Measurements from ENCODE around the gene ANXA6. TPM values are rescaled to one million over a fixed set of nuclear protein-coding genes. Genes with fewer than 3 reads are reported as not detected.

Gene ANXA6
- total and polyA plus RNA-seq, 2 of the 4 experiments (the other 2 are of a cell fraction): 355 to 610 TPM

DNA sequence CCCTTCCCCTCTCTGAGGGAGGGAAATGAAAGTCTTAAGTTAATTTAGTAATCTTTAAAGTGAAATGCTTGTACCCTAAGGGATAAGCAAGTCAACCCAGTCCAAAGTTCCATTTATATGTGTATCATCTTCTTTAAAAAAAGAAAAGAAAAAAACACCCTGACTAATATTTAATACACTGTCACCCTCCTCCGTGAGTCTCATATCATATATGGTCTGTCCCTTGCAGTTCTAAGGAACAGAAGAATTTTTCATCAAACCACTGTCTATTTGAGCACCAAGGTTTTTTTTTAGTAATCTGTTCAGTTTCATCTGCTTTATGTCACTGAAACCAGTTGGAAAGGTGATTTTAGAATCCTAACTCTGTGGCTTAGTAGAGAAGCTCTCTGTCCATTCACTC, 92.0 kb downstream of the ANXA6 start:
- no TSS peak for BruUV-seq (replicated peaks)
- H4K5ac ChIP-seq (ENCODE audit: low read depth, low read length): no peak overlapping the region
- ChIA-PET CTCF (interaction anchor here (0.9 to 1.1 kb wide), 2 partner anchors 18 to 55 kb away, joined by 3 to 9 read pairs; no protein-coding TSS in a partner anchor), POLR2A (ENCODE audit: unreplicated experiment) (interaction anchor here (0.7 kb wide), 1 partner anchor 14 kb away, joined by 3 read pairs; no protein-coding TSS in a partner anchor)
- no peak overlapping the region for H2BK120ac ChIP-seq (ENCODE audit: low read depth, low read length)
- H3K27ac ChIP-seq (ENCODE audit: insufficient read depth, low read length): no peak overlapping the region
- no peak overlapping the region for H2BK5ac ChIP-seq (ENCODE audit: low read depth, low read length, poor library complexity, severe bottlenecking)
- whole genome bisulfite sequencing, 2 experiments (ENCODE audit: extremely low coverage in 2 of 2, insufficient read length in 1 of 2): no CpG with 5 or more reads among the region's 1 CpG
- peak overlapping the region; percentile 38; the same call in 1 of the 2 replicates for H3K4ac ChIP-seq (ENCODE audit: low read depth, low read length)
- no peak overlapping the region for H2BK15ac ChIP-seq (ENCODE audit: low read depth, low read length)
- peaks cover 28% of the 10 kb centered on the region for H3K36me3 ChIP-seq (ENCODE audit: control insufficient read depth, insufficient read depth, low read length)
- in situ Hi-C loops (cut with MboI; ENCODE audit: low sequenced_read_pairs): no loop called here
- DNase-seq (no peak), ATAC-seq (ENCODE audit: low read depth) (no peak)
- no peak overlapping the region for H3K14ac ChIP-seq (replicated peaks; ENCODE audit: low read depth, low read length)
- H4K20me1 ChIP-seq (ENCODE audit: insufficient read depth, low read length): peaks cover 50% of the 10 kb centered on the region
- no peak overlapping the region for H4K8ac ChIP-seq (ENCODE audit: low read depth in 2 of 2, low read length in 2 of 2)
- dilution Hi-C loops (cut with HindIII; ENCODE audit: low sequenced_read_pairs, unreplicated experiment): no loop called here
- H3K9me3 ChIP-seq (ENCODE audit: control insufficient read depth, insufficient read depth, low read length): no peaks in the 10 kb centered on the region
- H4K91ac ChIP-seq (ENCODE audit: insufficient read depth, low read depth, low read length): no peak overlapping the region
- H3K9me1 ChIP-seq (ENCODE audit: insufficient read depth, low read length): peaks cover 65% of the 10 kb centered on the region
- no peak overlapping the region for H2AK5ac ChIP-seq (ENCODE audit: low read depth, low read length)
- no peak overlapping the region for H3K56ac ChIP-seq (ENCODE audit: extremely low read depth, insufficient read depth, low read length)
- H2AFZ ChIP-seq (replicated peaks; ENCODE audit: low read length, poor library complexity): no peak overlapping the region
- TF ChIP-seq NFE2L2 (IDR thresholded peaks at IDR 0.05; ENCODE audit: low read depth, low read length) (no peak), POLR2A (IDR thresholded peaks at IDR 0.05; ENCODE audit: low read depth, low read length) (no peak), SMC3 (IDR thresholded peaks at IDR 0.05; ENCODE audit: low read depth, low read length) (no peak), CHD1 (IDR thresholded peaks at IDR 0.05; ENCODE audit: low read depth, low read length) (no peak), MAFK (IDR thresholded peaks at IDR 0.05; ENCODE audit: low read depth, low read length) (no peak), RFX5 (IDR thresholded peaks at IDR 0.05; ENCODE audit: low read depth, low read length) (no peak), BHLHE40 (IDR thresholded peaks at IDR 0.05; ENCODE audit: low read depth, low read length) (no peak), FOS (IDR thresholded peaks at IDR 0.05; ENCODE audit: low read depth, low read length) (no peak), RCOR1 (IDR thresholded peaks at IDR 0.05; ENCODE audit: insufficient replicate concordance, low read length) (no peak), MAZ (IDR thresholded peaks at IDR 0.05; ENCODE audit: borderline replicate concordance, low read depth, low read length) (no peak), MXI1 (IDR thresholded peaks at IDR 0.05; ENCODE audit: borderline replicate concordance, low read depth, low read length) (no peak), CEBPB (IDR thresholded peaks at IDR 0.05; ENCODE audit: low read depth, low read length) (no peak), RAD21 (IDR thresholded peaks at IDR 0.05; ENCODE audit: low read length) (no peak)
- TF ChIP-seq, protein P1, sequence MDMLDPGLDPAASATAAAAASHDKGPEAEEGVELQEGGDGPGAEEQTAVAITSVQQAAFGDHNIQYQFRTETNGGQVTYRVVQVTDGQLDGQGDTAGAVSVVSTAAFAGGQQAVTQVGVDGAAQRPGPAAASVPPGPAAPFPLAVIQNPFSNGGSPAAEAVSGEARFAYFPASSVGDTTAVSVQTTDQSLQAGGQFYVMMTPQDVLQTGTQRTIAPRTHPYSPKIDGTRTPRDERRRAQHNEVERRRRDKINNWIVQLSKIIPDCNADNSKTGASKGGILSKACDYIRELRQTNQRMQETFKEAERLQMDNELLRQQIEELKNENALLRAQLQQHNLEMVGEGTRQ (IDR thresholded peaks at IDR 0.05; ENCODE audit: low read depth, low read length): no peak
- TF ChIP-seq, protein P2, sequence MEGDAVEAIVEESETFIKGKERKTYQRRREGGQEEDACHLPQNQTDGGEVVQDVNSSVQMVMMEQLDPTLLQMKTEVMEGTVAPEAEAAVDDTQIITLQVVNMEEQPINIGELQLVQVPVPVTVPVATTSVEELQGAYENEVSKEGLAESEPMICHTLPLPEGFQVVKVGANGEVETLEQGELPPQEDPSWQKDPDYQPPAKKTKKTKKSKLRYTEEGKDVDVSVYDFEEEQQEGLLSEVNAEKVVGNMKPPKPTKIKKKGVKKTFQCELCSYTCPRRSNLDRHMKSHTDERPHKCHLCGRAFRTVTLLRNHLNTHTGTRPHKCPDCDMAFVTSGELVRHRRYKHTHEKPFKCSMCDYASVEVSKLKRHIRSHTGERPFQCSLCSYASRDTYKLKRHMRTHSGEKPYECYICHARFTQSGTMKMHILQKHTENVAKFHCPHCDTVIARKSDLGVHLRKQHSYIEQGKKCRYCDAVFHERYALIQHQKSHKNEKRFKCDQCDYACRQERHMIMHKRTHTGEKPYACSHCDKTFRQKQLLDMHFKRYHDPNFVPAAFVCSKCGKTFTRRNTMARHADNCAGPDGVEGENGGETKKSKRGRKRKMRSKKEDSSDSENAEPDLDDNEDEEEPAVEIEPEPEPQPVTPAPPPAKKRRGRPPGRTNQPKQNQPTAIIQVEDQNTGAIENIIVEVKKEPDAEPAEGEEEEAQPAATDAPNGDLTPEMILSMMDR (conservative IDR thresholded peaks at IDR 0.05; ENCODE audit: low read depth, low read length): no peak
- TF ChIP-seq, protein P3, sequence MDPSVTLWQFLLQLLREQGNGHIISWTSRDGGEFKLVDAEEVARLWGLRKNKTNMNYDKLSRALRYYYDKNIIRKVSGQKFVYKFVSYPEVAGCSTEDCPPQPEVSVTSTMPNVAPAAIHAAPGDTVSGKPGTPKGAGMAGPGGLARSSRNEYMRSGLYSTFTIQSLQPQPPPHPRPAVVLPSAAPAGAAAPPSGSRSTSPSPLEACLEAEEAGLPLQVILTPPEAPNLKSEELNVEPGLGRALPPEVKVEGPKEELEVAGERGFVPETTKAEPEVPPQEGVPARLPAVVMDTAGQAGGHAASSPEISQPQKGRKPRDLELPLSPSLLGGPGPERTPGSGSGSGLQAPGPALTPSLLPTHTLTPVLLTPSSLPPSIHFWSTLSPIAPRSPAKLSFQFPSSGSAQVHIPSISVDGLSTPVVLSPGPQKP (IDR thresholded peaks at IDR 0.05; ENCODE audit: borderline replicate concordance, low read depth, low read length): no peak
- H2AK9ac ChIP-seq (replicated peaks; ENCODE audit: low read depth, low read length, poor library complexity): no peak overlapping the region
- H3K18ac ChIP-seq (ENCODE audit: low read depth, low read length): no peak overlapping the region
- H3K9ac ChIP-seq (ENCODE audit: low read depth, low read length): no peak overlapping the region
- no peak overlapping the region for H2BK20ac ChIP-seq (ENCODE audit: low read depth, low read length)
- peaks cover 59 to 96% of the 10 kb centered on the region in 2 experiments for H3K79me1 ChIP-seq (ENCODE audit: low read depth in 1 of 2, low read length in 2 of 2)
- no peaks in the 10 kb centered on the region for H3K27me3 ChIP-seq (ENCODE audit: control insufficient read depth, insufficient read depth, low read length)
- no peak overlapping the region for H3K23ac ChIP-seq (ENCODE audit: low read depth, low read length)
- H3K4me3 ChIP-seq (ENCODE audit: insufficient read depth, low read depth, low read length): no peak overlapping the region
- peaks cover 42% of the 10 kb centered on the region for H3K4me1 ChIP-seq (ENCODE audit: control insufficient read depth, insufficient read depth, low read length)
- intact Hi-C loops (cut with micrococcal nuclease): no loop called here
- H3K4me2 ChIP-seq (ENCODE audit: low read depth, low read length): no peak overlapping the region

All from IMR-90 (cell line).